ENCODE data around the gene OTUB2. TPM values are rescaled to one million over a fixed set of nuclear protein-coding genes. Genes with fewer than 3 reads are reported as not detected.
A peak's percentile ranks its signal among the peaks of the same experiment; 100 is the strongest.

The OTUB2 gene
- total RNA-seq, 2 experiments from 2014 or later: not detected

DNA sequence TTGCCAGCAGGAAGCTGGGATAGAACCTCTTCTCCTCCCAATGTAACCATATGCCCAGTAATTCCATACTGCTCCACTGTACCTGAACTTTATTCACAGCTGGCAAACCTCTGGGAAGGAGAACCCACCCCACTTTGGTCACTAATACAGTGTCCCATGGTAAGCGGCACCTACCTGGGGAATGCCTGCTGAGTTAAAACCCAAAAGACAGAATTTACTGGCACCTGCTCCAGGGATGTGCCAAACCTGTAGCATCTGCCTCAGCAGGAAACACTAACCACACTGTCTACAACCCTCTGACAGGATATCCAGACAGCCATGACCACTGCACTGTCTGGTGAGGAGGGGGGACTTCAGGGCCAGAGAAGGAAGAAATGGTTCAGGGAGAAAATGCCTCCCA, 28.3 kb downstream of the OTUB2 start:
- CTCF ChIA-PET: interaction anchor here (1.0 to 2.0 kb wide), 2 partner anchors 10 to 82 kb away, joined by 3 to 7 read pairs; no protein-coding TSS in a partner anchor
- ATAC-seq (ENCODE audit: poor library complexity): no peak
- H3K4me3 ChIP-seq (ENCODE audit: low read length): no peak overlapping the region
- TF ChIP-seq, protein P1, sequence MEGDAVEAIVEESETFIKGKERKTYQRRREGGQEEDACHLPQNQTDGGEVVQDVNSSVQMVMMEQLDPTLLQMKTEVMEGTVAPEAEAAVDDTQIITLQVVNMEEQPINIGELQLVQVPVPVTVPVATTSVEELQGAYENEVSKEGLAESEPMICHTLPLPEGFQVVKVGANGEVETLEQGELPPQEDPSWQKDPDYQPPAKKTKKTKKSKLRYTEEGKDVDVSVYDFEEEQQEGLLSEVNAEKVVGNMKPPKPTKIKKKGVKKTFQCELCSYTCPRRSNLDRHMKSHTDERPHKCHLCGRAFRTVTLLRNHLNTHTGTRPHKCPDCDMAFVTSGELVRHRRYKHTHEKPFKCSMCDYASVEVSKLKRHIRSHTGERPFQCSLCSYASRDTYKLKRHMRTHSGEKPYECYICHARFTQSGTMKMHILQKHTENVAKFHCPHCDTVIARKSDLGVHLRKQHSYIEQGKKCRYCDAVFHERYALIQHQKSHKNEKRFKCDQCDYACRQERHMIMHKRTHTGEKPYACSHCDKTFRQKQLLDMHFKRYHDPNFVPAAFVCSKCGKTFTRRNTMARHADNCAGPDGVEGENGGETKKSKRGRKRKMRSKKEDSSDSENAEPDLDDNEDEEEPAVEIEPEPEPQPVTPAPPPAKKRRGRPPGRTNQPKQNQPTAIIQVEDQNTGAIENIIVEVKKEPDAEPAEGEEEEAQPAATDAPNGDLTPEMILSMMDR (IDR thresholded peaks at IDR 0.05): no peak
- POLR2A ChIA-PET: interaction anchor here (1.4 kb wide), 1 partner anchor 27 kb away, joined by 5 read pairs; the partner anchor contains the start of genes DDX24 and IFI27L1
- Mint-ChIP-seq H3K27ac (peak overlapping the region; percentile 17), H3K4me1 (ENCODE audit: low read depth) (peaks cover 49% of the 10 kb centered on the region), H3K36me3 (ENCODE audit: low read depth) (peaks cover 98% of the 10 kb centered on the region), H3K4me3 (peak overlapping the region; percentile 52), H3K27me3 (no peaks in the 10 kb centered on the region), H3K9me3 (no peaks in the 10 kb centered on the region)
- H3K9me3 ChIP-seq (ENCODE audit: control insufficient read depth in 1 of 2, insufficient read depth in 1 of 2, low read length in 2 of 2): no peaks in the 10 kb centered on the region
- no peak overlapping the region for H3K27ac ChIP-seq (ENCODE audit: low read depth in 1 of 2, low read length in 2 of 2)
- peaks cover 26% of the 10 kb centered on the region for H3K4me1 ChIP-seq (ENCODE audit: insufficient read depth, low read length)
- DNase-seq: peak in 1 of 14 experiments; percentile 3
- intact Hi-C loops (cut with DNase I, micrococcal nuclease): no loop called here
- H3K27me3 ChIP-seq (ENCODE audit: control insufficient read depth in 1 of 2, insufficient read depth in 2 of 2, low read length in 2 of 2): no peaks in the 10 kb centered on the region
- H3K36me3 ChIP-seq (ENCODE audit: insufficient read depth, low read length): peaks cover 97% of the 10 kb centered on the region

DNA sequence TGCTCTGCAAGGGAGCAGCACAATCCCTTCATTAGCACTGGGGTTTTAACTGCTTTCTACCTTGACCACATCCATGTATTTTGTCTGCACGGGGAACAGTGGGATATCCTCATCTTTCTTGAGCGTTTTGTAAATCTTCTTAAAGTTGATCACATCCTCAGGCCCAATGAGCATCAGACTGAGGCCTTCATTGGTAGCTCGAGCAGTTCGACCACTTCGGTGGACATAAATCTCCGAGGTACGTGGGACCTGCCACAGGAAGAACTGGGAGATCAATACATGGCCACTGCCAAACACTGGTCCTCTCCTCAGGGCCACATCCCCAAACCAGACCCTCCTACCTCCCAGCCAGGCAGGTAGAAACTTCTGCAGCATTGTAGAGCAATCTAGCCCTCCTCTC, 28.8 kb downstream of the OTUB2 start:
- Mint-ChIP-seq H3K4me1 (ENCODE audit: low read depth) (peaks cover 49% of the 10 kb centered on the region), H3K9me3 (no peaks in the 10 kb centered on the region), H3K27ac (peak overlapping the region; percentile 17), H3K27me3 (no peaks in the 10 kb centered on the region), H3K36me3 (ENCODE audit: low read depth) (peaks cover 98% of the 10 kb centered on the region), H3K4me3 (no peak overlapping the region)
- no peak overlapping the region for H3K27ac ChIP-seq (ENCODE audit: low read depth in 1 of 2, low read length in 2 of 2)
- H3K27me3 ChIP-seq (ENCODE audit: control insufficient read depth in 1 of 2, insufficient read depth in 2 of 2, low read length in 2 of 2): no peaks in the 10 kb centered on the region
- ChIA-PET POLR2A (no interaction called here), CTCF (interaction anchor here (1.0 kb wide), 1 partner anchor 10 kb away, joined by 3 read pairs; no protein-coding TSS in a partner anchor)
- TF ChIP-seq, protein P1 (IDR thresholded peaks at IDR 0.05): no peak
- no peak for ATAC-seq (ENCODE audit: poor library complexity)
- intact Hi-C loops (cut with DNase I, micrococcal nuclease): no loop called here
- peaks cover 97% of the 10 kb centered on the region for H3K36me3 ChIP-seq (ENCODE audit: insufficient read depth, low read length)
- H3K9me3 ChIP-seq (ENCODE audit: control insufficient read depth in 1 of 2, insufficient read depth in 1 of 2, low read length in 2 of 2): no peaks in the 10 kb centered on the region
- H3K4me3 ChIP-seq (ENCODE audit: low read length): no peak overlapping the region
- peaks cover 27% of the 10 kb centered on the region for H3K4me1 ChIP-seq (ENCODE audit: insufficient read depth, low read length)
- DNase-seq: peak in 1 of 14 experiments; percentile 2

DNA sequence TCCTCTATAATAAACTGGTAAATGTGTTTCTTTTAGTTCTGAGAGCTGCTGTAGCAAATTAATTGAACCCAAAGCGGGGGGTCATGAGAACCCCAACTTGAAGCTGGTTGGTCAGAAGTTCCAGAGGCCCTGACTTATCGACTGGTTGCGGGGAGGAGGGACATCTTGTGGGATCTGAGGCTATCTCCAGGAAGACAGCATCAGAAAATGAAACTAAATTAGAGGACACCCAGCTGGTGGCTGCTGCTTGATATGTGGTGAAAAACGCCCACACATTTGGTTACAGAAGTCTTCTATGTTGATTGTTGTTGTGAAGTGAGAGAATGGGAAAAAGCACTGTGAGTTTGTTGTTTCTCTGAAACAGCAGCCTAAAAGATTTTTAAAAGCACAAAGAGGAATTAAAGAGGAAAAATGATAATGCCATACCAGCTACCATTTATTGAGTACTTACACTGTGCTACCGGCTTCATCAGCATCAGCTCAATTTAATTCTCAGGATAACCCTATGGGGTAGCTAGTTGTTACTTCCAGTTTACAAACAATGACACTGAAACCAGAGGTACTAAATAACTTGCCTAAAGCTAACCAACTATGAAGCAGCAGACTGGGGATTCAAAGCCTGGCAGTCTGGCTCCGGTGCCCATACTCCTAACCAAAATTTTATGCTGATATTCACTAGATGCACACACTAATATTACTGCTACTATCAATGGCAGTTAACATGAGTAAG, 30.6 kb downstream of the OTUB2 start:
- Histone ChIP-seq H3K4me1 (ENCODE audit: insufficient read depth, low read length) (peaks cover 36% of the 10 kb centered on the region), H3K36me3 (ENCODE audit: insufficient read depth, low read length) (peaks cover 97% of the 10 kb centered on the region), H3K27ac (ENCODE audit: low read depth in 1 of 2, low read length in 2 of 2) (no peak overlapping the region), H3K4me3 (ENCODE audit: low read length) (no peak overlapping the region), H3K27me3 (ENCODE audit: control insufficient read depth in 1 of 2, insufficient read depth in 2 of 2, low read length in 2 of 2) (no peaks in the 10 kb centered on the region), H3K9me3 (ENCODE audit: control insufficient read depth in 1 of 2, insufficient read depth in 1 of 2, low read length in 2 of 2) (no peaks in the 10 kb centered on the region)
- ChIA-PET POLR2A (interaction anchor here (0.6 to 2.0 kb wide), 3 partner anchors 12 to 142 kb away, joined by 3 to 11 read pairs (median 3); partner anchors contain the start of genes DDX24 and IFI27L1), CTCF (interaction anchor here (0.8 kb wide), 1 partner anchor 20 kb away, joined by 3 read pairs; no protein-coding TSS in a partner anchor)
- H3K36me3 Mint-ChIP-seq (ENCODE audit: low read depth): peaks cover 98% of the 10 kb centered on the region
- H3K4me1 Mint-ChIP-seq (ENCODE audit: low read depth): peaks cover 66% of the 10 kb centered on the region
- no peak overlapping the region for H3K4me3 Mint-ChIP-seq
- intact Hi-C loops (cut with DNase I, micrococcal nuclease): no loop called here
- H3K27me3 Mint-ChIP-seq: no peaks in the 10 kb centered on the region
- no peaks in the 10 kb centered on the region for H3K9me3 Mint-ChIP-seq
- DNase-seq (peak in 3 of 14 experiments; percentile 27 to 59 (median 36)), ATAC-seq (ENCODE audit: poor library complexity) (no peak)
- TF ChIP-seq, protein P1 (IDR thresholded peaks at IDR 0.05): no peak
- peak overlapping the region; percentile 65 for H3K27ac Mint-ChIP-seq
